NCI-H82 (cell line): ENCODE data around the gene ACY1.

Experiments used
- DNase-seq: peaks from one replicate; lab custom pipeline; 2025; lab: John Stamatoyannopoulos, UW

The ACY1 gene

DNA sequence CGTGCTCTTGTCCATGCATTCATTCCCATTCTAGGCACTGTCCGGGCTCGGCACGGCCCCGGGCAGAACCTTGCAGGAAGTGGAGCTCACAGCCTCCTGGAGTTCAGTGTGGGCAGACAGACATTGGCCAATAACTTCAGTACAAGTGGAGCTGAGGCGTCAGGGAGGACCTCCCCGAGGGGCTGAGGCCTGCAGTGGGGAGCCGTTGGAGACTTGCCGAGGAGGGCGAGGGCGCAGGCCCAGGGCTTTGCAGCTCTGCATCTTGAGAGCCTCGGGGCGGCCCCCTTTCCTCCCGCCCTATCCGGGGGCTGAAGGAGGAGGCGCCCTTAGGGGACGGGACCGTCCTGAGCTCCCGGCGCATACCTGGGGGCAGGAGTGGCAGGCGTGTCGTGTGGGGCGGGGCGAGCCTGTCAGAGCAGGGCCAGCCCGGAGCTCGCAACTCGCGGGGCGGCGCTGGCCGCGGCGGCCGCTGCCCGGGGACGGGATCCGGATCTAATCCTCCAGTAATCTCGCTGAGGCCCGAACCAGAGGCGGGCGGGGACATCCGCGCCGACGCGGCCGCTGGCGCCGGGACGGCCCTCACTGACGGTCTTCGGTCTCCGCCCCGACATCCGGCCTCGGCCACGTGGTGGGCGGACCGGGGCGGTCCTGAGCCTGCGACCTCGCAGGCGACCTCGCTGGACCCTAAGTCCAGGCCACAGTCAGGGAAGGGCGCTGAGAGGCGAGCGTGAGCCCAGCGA lies at the start of gene ACY1:
Gene ACY1 (plus strand): TSS at position 698 of the 740 bp plus-strand sequence. CDS start 530 bp downstream, outside the sequence.
- DNase-seq: peak; percentile 87

- no peak for DNase-seq
These were observed 49.0 kb upstream of the ACY1 start for GRCh38 chr3:51934139-51934850.

GRCh38 chr3:51934991-51935885 lies 48.1 kb upstream of the ACY1 start:
- DNase-seq: no peak

DNA sequence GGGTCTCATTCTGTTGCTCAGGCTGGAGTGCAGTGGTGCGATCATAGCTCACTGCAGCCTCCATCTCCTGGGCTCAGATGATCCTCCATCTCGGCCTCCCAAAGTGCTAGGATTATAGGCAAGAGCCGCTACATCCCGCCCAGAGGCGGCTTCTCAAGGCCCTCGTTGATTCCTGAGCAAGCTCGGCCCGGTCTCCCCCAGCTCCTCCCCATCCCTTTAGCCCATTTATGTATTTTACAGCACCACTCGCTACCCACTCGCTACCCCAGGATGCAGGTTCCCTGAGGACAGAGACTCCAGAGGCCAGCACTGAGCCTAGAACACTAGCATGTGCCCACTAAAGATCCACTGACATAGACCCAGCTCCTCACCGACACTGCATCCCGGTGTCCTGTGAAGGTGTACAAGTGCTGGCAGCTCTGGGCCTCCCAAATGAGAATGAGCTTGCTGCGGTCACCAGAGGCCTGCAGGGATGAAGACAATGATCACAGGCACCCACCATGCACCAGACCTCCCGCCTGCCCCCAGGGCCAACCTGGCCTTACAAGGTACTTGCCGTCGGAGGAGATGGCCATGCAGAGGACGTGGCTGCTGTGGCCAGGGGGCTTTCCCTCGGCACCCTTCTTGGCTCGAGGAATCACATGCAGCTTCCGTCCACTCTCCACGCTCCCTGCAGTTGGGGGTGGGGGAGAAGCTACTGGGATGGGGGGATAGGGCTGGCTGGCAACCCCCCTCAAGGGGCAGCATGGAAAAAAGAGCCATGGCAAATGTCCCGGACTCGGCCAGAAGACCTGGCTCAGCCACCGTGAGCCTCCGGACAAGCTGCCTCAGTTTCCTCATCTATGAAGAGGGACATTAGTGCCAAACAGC lies 47.2 kb upstream of the ACY1 start:
- DNase-seq: no peak

GRCh38 chr3:51937014-51937413 lies 46.3 kb upstream of the ACY1 start:
- no peak for DNase-seq

DNA sequence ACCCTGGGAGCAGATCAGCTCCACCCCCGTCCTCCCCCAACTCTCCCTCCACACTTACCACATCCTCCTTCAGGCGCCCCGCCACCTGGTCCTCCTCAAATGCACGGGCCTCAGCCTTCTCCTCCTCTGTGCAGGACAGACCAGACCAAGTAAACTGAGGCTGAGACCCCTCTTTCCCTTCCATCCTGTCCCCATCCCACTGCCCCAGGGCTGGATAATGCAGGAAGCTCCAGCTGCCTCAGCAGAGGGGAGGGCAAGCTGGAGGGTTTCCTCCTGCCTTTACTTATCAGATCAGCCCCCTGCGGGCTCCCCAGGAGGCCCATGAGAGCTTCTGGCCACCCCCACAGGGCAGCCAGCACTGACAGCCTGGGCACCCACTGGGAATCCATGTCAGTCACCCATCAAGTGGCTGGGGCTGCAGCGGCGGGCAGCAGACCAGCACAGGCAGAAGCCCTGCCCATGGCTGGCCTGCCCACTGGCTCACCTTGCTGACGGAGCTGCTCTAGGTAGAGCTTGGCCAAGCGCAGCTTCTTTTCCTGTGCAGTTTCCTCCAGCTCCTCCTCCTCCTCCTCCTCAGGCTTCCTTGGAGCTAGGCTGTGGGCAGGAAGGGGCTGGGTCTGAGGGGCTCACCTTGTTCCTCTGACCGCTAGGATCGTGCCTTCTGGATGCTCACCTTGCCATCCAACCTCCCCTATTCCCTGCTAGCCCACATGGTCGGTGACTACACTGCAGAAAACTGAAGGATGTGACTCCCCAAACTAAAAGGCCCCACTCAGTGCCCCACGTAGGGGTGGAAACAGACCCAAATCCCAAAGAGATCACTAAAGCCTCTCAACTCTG lies 45.5 kb upstream of the ACY1 start:
- no peak for DNase-seq

GRCh38 chr3:51938780-51939425 lies 44.4 kb upstream of the ACY1 start:
- DNase-seq: no peak

GRCh38 chr3:51940648-51941462 lies 42.5 kb upstream of the ACY1 start:
- DNase-seq: no peak

DNA sequence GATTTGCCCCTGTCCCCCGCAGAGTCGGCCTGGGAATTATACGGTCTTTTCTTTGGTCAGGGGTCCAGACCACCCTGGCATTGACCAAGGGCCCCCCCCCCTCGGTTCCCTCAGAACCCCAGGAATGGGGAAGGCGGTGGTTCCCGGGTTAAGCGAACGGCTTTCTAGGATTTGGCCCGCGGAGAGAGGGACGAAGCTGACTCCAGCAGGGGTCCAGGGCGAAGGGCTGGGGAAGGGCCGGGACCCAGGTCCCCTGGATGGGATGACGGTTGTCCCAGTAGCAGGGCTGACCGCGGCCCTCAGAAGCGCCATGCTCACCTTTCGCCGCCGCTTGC lies 41.9 kb upstream of the ACY1 start:
- no peak for DNase-seq

DNA sequence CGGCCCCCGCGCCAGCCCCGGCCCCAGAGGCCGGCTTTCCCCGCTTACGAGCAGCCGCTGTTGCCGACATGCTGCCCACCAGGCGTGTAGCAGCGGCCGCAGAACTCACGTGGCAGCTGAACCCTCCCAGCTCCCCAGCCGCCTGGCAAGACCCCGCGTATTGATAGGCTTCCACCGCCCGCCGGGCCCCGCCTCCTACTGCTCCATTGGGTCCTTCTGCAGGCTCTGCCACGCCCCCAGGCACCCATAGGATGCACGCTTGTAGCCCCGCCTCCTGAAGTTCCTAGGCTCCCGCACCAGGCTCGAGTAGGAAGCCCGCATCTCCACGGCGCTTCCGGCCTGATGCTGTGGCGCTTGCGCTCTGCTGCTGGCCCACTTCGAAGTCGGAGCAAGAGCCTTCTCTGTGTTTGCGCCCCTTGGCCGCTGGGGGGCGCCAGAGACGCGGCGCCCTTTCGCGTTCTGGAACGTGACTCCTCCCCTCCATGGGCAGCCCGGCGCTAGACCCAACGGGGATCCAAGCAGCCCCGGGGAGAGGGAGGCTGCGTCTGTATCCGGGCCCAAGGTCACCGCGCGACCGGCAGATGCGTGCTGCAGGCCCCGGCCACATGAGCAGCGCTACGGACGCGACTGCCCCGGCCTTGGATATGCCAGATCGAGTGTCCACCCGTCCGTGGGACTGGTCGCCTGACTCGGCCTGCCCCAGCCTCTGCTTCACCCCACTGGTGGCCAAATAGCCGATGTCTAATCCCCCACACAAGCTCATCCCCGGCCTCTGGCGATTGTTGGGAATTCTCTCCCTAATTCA lies 41.3 kb upstream of the ACY1 start, which contains the start of the genes PARP3 and RRP9:
Gene PARP3 (plus strand): TSS at position 566 of the 805 bp plus-strand sequence. CDS start 993 bp downstream, outside the sequence.
Gene RRP9 (minus strand): TSS at position 107 of the 805 bp plus-strand sequence. CDS start 37 bp downstream, at position 70.
- peak; percentile 100 for DNase-seq

DNA sequence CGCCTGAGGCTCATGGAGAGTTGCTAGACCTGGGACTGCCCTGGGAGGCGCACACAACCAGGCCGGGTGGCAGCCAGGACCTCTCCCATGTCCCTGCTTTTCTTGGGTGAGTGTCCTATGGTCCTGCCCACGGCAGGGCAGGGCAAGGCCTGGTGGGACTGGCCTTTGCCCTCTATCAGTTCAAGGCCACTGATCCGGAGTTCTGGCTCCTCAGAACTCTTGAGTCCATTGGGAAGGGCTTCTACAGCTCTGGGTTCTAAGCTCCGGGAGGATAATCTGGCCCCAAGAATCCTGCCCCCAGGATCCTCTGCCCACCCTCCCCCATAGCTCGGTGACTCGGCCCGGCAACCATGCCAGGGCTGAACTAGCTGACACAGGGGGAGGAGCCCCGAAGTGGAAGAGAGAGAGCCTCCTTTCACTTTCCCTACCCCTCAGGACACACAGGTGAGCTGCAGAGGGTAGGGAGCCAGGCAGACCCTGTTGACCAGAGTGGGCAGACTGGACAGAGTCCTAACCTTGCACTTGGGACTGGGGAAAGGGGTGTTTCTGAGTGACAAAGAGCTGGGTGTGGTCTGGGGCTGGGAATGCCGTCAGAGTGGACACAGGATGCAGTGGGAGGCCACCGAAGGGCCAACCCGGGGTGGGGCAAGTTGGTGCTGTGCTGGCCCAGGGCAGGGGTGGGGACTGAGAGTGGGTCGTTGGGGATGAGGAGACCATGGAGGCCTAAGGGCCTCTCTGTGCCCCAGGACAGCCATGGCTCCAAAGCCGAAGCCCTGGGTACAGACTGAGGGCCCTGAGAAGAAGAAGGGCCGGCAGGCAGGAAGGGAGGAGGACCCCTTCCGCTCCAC lies 40.5 kb upstream of the ACY1 start:
- DNase-seq: peak; percentile 55

DNA sequence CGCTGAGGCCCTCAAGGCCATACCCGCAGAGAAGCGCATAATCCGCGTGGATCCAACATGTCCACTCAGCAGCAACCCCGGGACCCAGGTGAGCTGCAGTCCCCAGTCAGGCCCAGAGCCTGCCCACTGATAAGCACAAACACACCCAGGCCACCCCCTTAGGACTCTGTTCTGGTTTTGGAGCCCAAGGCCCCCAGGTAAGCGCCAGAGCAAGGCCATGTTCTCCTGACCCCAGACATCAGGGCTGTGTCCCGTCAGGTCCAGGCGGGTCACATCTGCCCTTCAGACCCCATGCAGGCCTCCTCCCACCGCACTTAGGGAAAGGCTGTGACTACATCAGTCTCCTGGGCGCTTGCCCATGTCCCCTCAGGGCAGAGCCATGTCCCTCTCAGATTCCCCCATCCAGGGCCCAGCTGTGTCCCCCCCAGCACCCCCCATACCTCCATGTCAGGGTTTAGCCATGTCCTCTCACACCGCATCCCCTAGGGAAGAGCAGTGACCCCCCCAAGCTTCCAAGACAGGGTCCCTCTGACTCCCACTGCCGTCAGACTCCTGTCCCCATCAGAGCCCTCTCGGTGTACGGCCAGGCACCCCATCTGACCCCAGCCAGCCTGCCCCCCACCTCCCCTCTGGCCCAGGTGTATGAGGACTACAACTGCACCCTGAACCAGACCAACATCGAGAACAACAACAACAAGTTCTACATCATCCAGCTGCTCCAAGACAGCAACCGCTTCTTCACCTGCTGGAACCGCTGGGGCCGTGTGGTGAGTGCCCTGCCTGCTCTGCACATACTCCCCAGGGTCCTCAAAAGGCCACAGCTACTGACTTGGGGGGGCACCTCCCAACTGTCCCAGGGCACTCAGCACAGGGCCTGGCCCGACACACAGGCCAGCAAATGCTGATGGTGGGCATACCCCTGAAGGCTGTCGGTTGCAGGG lies 39.6 kb upstream of the ACY1 start:
- DNase-seq: no peak

GRCh38 chr3:51944451-51945021 lies 38.8 kb upstream of the ACY1 start:
- no peak for DNase-seq

DNA sequence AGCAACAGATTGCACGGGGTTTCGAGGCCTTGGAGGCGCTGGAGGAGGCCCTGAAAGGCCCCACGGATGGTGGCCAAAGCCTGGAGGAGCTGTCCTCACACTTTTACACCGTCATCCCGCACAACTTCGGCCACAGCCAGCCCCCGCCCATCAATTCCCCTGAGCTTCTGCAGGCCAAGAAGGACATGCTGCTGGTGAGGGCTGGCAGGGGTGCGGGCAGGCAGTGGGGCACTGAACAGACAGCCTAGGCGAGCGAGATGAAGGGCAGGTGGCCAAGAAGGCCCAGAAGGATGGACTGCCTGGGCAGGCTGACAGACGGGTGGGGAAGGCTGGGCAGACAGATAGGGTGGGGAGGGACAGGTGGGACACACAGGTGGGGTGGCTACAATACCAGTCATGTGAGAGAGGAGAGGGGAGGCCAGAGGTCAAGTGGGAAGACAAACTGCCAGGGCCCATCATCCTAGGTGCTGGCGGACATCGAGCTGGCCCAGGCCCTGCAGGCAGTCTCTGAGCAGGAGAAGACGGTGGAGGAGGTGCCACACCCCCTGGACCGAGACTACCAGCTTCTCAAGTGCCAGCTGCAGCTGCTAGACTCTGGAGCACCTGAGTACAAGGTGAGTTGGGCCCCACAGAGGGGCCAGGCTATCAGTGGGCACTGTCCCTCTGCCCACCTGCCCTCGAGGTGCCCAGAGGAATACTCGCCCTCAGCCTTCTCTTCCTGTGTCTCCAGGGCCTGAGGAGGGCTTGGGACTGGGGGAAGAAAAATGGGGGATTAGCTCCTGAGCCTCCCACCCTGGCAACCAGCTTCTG lies 38.1 kb upstream of the ACY1 start:
- DNase-seq: no peak
